K562 (cell line): ENCODE measurements around the gene SLC39A13. TPM values are rescaled to one million over a fixed set of nuclear protein-coding genes. Genes with fewer than 3 reads are reported as not detected.

Source experiments
- ARID1B ChIP-seq: fragments of 450-650 bp; IDR thresholded peaks from 2 replicates; pipeline ENCODE4 v1.6.1; 2016; ENCODE audit warnings: antibody characterized with exemption, mild to moderate bottlenecking, inconsistent platforms
- BCOR ChIP-seq: fragments of 450-650 bp; IDR thresholded peaks from 2 replicates; pipeline ENCODE4 v1.6.1; 2016
- CBFA2T3 ChIP-seq: fragments of 450-650 bp; IDR thresholded peaks from 2 replicates; pipeline ENCODE4 v1.6.1; 2017
- DNMT1 ChIP-seq: fragments of 450-650 bp; IDR thresholded peaks from 2 replicates; pipeline ENCODE4 v1.6.1; 2016; ENCODE audit warnings: antibody characterized with exemption, mild to moderate bottlenecking
- DPF2 ChIP-seq: fragments of 450-650 bp; IDR thresholded peaks from 2 replicates; pipeline ENCODE4 v1.6.1; 2016
- EGR1 ChIP-seq: fragments of 450-650 bp; conservative IDR thresholded peaks from 2 replicates; pipeline ENCODE4 v1.6.1; 2017; ENCODE audit warnings: mild to moderate bottlenecking
- FIP1L1 ChIP-seq: fragments of 200-400 bp; formaldehyde crosslinking; IDR thresholded peaks from 2 replicates; pipeline ENCODE4 v1.6.1; 2018; ENCODE audit warnings: mild to moderate bottlenecking, low read depth, low read length; ENCODE audit not compliant: poor library complexity, severe bottlenecking
- FOS ChIP-seq: IDR thresholded peaks from 3 replicates; pipeline ENCODE4 v1.6.1; 2011; ENCODE audit not compliant: insufficient read length; ENCODE audit errors: extremely low read depth
- HLTF ChIP-seq: fragments of 450-650 bp; IDR thresholded peaks from 2 replicates; pipeline ENCODE4 v1.6.1; 2016
- HNRNPH1 ChIP-seq: fragments of 200-400 bp; formaldehyde crosslinking; optimal IDR thresholded peaks from 2 replicates; pipeline ENCODE3; 2017; ENCODE audit warnings: low read depth, mild to moderate bottlenecking, low read length, moderate library complexity
- ILF3 ChIP-seq: fragments of 450-650 bp; IDR thresholded peaks from 2 replicates; pipeline ENCODE4 v1.6.1; 2018; ENCODE audit warnings: antibody characterized with exemption, mild to moderate bottlenecking, moderate library complexity, borderline replicate concordance
- MEIS2 ChIP-seq: fragments of 450-650 bp; IDR thresholded peaks from 2 replicates; pipeline ENCODE4 v1.6.1; 2014; ENCODE audit warnings: mild to moderate bottlenecking; ENCODE audit not compliant: partially characterized antibody
- NCOR1 ChIP-seq: fragments of 450-650 bp; IDR thresholded peaks from 2 replicates; pipeline ENCODE4 v1.6.1; 2016; ENCODE audit warnings: mild to moderate bottlenecking, moderate library complexity
- PCBP2 ChIP-seq: fragments of 200-400 bp; formaldehyde crosslinking; IDR thresholded peaks from 2 replicates; pipeline ENCODE4 v1.6.1; 2018; ENCODE audit warnings: low read length, low read depth, mild to moderate bottlenecking, moderate library complexity; ENCODE audit not compliant: poor library complexity, severe bottlenecking
- RCOR1 ChIP-seq, 2 experiments: IDR thresholded peaks; 2 replicates each; pipeline ENCODE4 v1.6.1; 2012; ENCODE audit warnings: low read depth in 2 of 2, low read length in 2 of 2, borderline replicate concordance in 1 of 2, improper control_type of control experiment in 1 of 2
- SMARCA5 ChIP-seq: fragments of 450-650 bp; IDR thresholded peaks from 2 replicates; pipeline ENCODE4 v1.6.1; 2016
- SNAPC5 ChIP-seq: fragments of 250-450 bp; sonication (Bioruptor Pico); IDR thresholded peaks from 2 replicates; pipeline ENCODE4 v1.8.0; 2021; ENCODE audit warnings: moderate library complexity, mild to moderate bottlenecking, inconsistent platforms
- TCF7 ChIP-seq: sonication (generic); IDR thresholded peaks from 2 replicates; pipeline ENCODE4 v1.6.1; 2016; ENCODE audit warnings: antibody characterized with exemption, borderline replicate concordance
- ZBTB1 ChIP-seq: sonication (generic); formaldehyde crosslinking; IDR thresholded peaks from 2 replicates; pipeline ENCODE4 v1.8.1; 2023; ENCODE audit warnings: missing genetic modification reagents, low read depth, mild to moderate bottlenecking, borderline replicate concordance
- ZBTB11 ChIP-seq, 3 experiments: fragments of 200-800 bp in 1 of 3; fragments of 250-450 bp in 1 of 3; fragments of 450-650 bp in 1 of 3; sonication (Bioruptor Pico) in 1 of 3; sonication (Bioruptor generic) in 1 of 3; formaldehyde crosslinking in 1 of 3; IDR thresholded peaks; 2 replicates each; pipeline versions ENCODE4 v1.6.1 to v1.8.0; 2016 to 2022; ENCODE audit warnings: mild to moderate bottlenecking in 2 of 3, missing genetic modification characterization in 2 of 3, missing compliant biosample characterization in 1 of 3, moderate library complexity in 1 of 3
- ZNF212 ChIP-seq: fragments of 450-650 bp; formaldehyde crosslinking; IDR thresholded peaks from 2 replicates; pipeline ENCODE4 v1.4.0; 2020; ENCODE audit warnings: mild to moderate bottlenecking
- ZNF431 ChIP-seq: sonication (generic); formaldehyde crosslinking; IDR thresholded peaks from 2 replicates; pipeline ENCODE4 v1.8.0; 2022; ENCODE audit warnings: mild to moderate bottlenecking, missing genetic modification reagents
- polyA plus RNA-seq, 8 experiments: library from polyadenylated mRNA; depleted of rRNA in 4 of 8; stranded (reverse) in 5 of 8; unstranded in 3 of 8; fragments of >200 nt; fragmentation: Nextera tagmentation in 2 of 8; fragmentation: Illumina TruSeq in 1 of 8; extraction: Ambion mirVana in 2 of 8; extraction: Trizol in 1 of 8; gene quantifications; 2 replicates each; pipeline versions ENCODE4 v1.2.1 to v1.2.3, GENCODE V29; 2011 to 2014; ENCODE audit warnings: inconsistent platforms in 1 of 8, missing spikeins in 1 of 8
- total RNA-seq, 7 experiments: library from RNA; depleted of rRNA in 6 of 7; stranded (reverse); fragments of >200 nt in 6 of 7; fragmentation: Illumina TruSeq in 2 of 7; extraction: Trizol in 2 of 7; gene quantifications; 2 replicates each; pipeline versions ENCODE4 v1.2.1 to v1.2.3, GENCODE V29; 2011 to 2021; ENCODE audit warnings: low replicate concordance in 1 of 7
- TF ChIP-seq, protein P1 (sequence below): fragments of 250-450 bp; sonication (Bioruptor Pico); IDR thresholded peaks from 2 replicates; pipeline ENCODE4 v1.5.0; 2022; ENCODE audit warnings: mild to moderate bottlenecking

The SLC39A13 gene
- total and polyA plus RNA-seq, 9 of the 15 experiments (the other 6 are each of a cell fraction or from before 2014, with no cell fraction given): 0.17 to 15.9 (median 3.2) TPM

- TF ChIP-seq, protein P1, sequence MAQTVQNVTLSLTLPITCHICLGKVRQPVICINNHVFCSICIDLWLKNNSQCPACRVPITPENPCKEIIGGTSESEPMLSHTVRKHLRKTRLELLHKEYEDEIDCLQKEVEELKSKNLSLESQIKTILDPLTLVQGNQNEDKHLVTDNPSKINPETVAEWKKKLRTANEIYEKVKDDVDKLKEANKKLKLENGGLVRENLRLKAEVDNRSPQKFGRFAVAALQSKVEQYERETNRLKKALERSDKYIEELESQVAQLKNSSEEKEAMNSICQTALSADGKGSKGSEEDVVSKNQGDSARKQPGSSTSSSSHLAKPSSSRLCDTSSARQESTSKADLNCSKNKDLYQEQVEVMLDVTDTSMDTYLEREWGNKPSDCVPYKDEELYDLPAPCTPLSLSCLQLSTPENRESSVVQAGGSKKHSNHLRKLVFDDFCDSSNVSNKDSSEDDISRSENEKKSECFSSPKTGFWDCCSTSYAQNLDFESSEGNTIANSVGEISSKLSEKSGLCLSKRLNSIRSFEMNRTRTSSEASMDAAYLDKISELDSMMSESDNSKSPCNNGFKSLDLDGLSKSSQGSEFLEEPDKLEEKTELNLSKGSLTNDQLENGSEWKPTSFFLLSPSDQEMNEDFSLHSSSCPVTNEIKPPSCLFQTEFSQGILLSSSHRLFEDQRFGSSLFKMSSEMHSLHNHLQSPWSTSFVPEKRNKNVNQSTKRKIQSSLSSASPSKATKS (CRISPR knock-in tag): no peak
- TF ChIP-seq PCBP2 (no peak), DNMT1 (no peak), CBFA2T3 (peak; percentile 53), SMARCA5 (no peak), HLTF (no peak), EGR1 (0 out of 2 replicates have a peak, but pooled peaks have one; percentile 39), FOS (no peak), ILF3 (no peak), HNRNPH1 (no peak), RCOR1 (IDR thresholded peaks at IDR 0.05; ENCODE audit: borderline replicate concordance in 1 of 2, low read depth in 2 of 2, low read length in 2 of 2) (peak in 1 of 2 experiments; percentile 24; a peak in 1 of 4 replicates), TCF7 (no peak), MEIS2 (peak; percentile 45), DPF2 (peak; percentile 60), ZBTB11 (CRISPR knock-in tag; IDR thresholded peaks at IDR 0.05) (no peak), FIP1L1 (no peak), NCOR1 (no peak), ZNF431 (CRISPR knock-in tag) (no peak), ZBTB1 (peak; percentile 86; the same call in 1 of the 2 replicates), ZNF212 (CRISPR knock-in tag) (no peak), ARID1B (peak; percentile 62), SNAPC5 (CRISPR knock-in tag) (no peak), BCOR (no peak)
Observed at GRCh38 chr11:47369676-47370075, 38.7 kb upstream of the SLC39A13 start (continued).
